Colon (tissue), 2 donors: ENCODE results near the gene RFC3.

Source experiments
- FAIRE-seq: peaks from 2 replicates; lab custom pipeline; 2012; peaks lifted over from hg19 to GRCh38; lab: Jason Lieb, UNC
- donor health status: control.
- donor health status: control.

RFC3 gene

DNA sequence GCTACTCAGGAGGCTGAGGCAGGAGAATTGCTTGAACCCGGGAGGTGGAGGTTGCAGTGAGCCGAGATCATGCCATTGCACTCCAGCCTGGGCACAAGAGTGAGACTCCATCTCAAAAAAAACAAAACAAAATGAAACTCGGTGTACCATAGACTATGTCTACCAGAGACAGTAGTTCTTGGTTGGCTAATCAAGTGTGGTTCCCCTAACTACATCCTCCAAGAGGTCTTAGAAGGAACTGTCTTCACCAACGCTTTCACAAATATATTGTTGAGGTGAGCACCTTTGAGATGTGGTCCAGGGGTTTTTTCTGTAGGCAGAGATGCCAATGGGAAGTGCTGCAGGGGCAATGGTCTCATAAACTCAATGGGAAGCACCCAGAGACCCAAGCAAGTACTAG, 48.0 kb downstream of the RFC3 start:
- FAIRE-seq, result no peak

- FAIRE-seq, result no peak
Measured at GRCh38 chr13:33867472-33867871, 49.5 kb downstream of the RFC3 start.

DNA sequence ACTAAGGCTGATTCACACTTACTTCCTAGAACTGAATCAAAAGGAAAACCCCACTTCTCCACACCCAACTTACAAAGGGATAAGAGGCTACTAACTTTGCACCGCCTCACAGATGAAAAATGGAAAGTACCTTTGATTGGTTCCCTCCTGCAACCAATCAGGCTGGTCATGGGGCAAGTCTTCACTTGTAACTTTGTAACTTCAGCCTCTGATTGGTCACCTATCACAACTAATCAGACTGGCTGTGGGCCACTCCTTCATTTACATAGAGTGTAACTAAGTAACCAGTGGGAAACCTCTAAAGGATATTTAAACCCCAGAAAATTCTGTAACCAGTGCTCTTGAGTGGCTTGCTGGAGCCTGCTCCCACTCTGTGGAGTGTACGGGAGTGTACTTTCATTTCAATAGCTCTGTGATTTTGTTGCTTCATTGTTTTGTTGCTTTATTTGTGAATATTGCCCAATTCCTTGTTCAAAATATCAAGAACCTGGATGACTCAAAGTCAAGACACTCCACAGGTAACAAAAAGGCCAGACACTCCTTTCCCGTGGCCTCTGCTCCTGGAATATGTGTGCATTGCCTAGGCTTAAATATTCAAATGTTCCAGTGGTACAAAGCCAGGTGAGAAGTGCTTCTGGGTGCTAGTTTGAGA, 50.5 kb downstream of the RFC3 start:
- no peak for FAIRE-seq

DNA sequence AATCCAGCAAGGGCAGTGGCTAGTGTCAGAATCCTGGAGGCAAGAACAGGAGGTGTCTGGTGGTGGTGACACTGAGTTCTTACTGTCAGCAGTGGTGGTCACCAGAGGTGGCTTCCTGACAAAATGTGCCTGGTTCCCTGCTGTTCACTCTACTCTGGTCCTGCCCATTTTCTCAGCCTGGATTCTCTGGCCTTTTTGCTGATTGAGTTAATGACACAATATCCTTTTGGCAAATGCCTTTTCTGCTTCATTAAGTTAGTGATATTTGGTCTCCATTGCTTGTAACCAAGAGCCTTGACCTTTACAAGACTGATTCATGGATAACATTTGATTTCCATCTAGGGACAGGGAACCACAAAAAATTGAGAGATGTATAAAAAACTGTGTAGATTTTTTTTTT, 51.1 kb downstream of the RFC3 start:
- FAIRE-seq, result no peak

- no peak for FAIRE-seq
Measured at GRCh38 chr13:33870046-33870668, 52.2 kb downstream of the RFC3 start.

- no peak for FAIRE-seq
Measured at GRCh38 chr13:33871207-33872004, 53.5 kb downstream of the RFC3 start.

DNA sequence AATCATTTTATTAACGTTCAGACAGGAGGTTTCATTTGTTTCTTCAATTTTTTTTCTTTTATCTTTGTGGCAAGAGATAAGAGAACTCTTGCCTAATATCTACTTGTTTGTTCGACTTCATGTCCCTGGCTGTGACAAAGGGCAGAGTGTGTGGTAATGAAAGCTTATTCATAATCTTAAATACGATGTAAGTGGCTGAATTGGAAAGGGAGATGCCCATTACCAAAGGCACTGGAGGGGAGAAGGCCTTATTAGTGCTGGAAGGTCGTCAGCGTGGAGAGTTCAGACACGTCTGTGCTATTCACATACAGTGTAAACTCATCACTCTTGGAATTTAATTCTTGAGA, 54.0 kb downstream of the RFC3 start:
- FAIRE-seq, result no peak

GRCh38 chr13:33873251-33873908, 55.4 kb downstream of the RFC3 start:
- FAIRE-seq, result no peak

DNA sequence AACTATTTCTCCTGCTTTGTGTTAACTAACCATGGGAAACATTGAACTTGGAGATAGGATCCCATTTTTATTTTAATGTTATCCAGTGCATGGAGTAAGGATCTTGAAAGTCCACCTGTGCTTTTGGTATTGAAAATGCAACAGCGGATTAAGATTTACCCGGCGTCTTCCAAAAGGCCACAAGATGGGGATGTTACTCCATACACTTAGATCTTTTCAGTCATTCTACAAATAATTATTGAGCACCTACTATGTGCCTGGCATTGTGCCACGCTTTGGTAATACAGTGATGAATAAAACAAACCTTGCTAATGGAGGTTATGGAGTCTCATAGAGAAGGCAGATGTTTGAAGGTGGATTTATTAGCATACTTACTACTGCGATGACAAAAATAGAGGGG, 56.9 kb downstream of the RFC3 start:
- no peak for FAIRE-seq

DNA sequence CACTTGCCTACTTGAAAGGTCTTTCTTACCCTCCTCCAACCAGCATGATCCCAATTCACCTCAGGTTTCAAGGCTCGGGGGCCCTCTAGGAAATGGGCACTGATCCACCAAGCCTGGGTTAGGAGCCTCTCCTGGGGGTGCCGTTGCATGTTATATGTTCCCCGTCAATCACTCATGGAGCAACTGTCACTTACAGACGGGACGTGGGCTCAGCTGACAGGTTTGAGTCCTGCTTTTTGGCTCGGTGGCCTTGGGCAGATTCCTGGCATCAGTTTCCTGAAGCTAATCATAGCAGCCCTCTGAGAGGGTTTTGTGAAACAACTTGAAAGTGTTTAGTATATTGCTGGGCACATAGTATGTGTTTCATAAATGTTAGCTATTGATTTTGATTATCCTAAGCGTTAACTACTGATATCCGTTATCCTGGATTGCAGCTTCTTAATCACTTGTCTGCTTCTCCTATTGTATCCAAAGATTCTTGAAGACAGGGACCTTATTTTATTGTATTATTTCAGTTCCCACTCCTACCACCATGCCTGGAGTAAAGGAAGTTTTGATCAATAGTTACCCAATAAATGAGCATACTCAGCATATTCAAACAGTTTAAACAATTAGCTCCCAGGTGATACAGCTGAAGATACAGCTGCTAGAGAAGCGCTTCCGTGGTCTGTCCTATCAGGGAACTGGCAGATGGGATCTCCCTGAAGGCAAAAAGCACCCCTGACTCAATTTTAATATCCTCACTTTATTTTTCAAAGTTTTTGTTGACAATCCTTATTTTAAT, 57.9 kb downstream of the RFC3 start:
- no peak for FAIRE-seq

- no peak for FAIRE-seq
Measured at GRCh38 chr13:33876716-33877394, 58.9 kb downstream of the RFC3 start.

DNA sequence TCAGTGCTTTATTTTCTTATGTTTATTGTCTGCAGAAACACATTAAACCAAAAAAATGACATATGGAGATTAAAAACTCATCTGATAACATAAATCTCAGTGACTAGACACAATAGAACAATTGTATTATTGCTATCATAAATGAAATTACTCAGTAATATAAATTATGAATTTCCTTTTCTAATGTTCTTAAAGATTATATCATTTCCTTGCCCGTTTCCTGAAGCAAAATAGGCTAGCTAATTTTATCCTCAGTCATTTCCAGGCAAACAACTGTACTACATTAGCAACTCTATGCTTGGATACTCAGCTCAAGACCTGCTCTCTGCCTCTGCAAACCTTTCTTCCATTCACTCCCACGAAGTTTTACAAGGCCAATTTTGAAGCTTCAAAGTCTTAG, 61.2 kb downstream of the RFC3 start:
- no peak for FAIRE-seq

DNA sequence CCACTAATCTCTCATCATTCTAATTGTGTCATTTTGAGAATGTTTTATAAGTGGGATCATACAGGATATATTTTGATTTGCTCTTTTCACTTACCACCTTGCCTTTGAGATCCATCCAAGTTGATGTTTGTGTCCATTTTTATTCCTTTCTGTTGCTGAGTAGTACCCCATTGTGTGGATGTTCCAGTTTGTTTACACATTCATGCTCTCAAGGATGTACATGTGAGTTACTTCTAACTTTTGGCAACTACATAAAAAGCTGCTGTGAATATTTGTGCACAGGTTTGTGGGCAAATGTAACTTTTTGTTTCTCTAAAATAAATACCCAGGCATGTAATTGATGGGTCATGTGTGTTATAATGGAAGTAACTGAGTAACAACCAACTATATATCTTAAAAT, 64.9 kb downstream of the RFC3 start:
- no peak for FAIRE-seq

DNA sequence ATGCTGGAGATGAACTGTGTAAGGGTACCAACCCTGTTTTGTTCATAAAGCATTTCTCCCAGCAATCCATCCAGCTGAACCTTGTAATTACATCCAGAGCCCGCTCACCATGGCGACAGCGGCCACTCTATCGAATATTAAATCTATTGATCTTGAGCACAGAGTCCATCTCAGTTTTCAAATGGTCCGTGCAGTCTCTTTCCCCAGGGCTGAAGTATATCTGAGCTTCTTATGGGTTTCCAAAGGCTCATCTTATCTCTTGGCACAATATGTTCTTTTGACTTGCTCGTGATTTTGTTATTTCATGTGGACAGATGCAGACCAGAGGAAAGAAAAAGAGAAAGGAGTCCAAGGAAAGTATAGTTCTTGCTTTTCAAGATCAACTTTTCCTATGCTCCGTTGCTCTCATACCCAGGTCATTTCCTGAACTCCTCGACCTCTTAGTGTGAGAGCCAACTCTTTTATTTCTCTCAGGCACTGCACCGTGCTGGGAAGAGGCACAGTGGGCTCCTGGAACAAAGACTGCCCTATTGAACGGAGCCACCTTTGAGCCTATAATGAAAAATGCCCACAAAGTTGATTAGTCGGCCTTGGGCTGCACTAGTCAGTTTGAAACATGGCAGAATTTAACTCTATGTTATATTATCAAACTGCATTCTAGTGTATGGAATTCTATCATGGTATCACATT, 66.7 kb downstream of the RFC3 start:
- no peak for FAIRE-seq
